ENCODE results near the gene SBK3. TPM values are rescaled to one million over a fixed set of nuclear protein-coding genes. Genes with fewer than 3 reads are reported as not detected.

Gene SBK3
- total RNA-seq, 1 donor from 2014 or later = 3.6 TPM

- H3K4me3 Mint-ChIP-seq (ENCODE audit: unreplicated experiment) = no peak overlapping the region
- peaks cover 5% of the 10 kb centered on the region for H3K36me3 Mint-ChIP-seq (ENCODE audit: low read depth, unreplicated experiment)
- no peaks in the 10 kb centered on the region for H3K4me1 Mint-ChIP-seq (ENCODE audit: unreplicated experiment)
- TF ChIP-seq, protein P1, sequence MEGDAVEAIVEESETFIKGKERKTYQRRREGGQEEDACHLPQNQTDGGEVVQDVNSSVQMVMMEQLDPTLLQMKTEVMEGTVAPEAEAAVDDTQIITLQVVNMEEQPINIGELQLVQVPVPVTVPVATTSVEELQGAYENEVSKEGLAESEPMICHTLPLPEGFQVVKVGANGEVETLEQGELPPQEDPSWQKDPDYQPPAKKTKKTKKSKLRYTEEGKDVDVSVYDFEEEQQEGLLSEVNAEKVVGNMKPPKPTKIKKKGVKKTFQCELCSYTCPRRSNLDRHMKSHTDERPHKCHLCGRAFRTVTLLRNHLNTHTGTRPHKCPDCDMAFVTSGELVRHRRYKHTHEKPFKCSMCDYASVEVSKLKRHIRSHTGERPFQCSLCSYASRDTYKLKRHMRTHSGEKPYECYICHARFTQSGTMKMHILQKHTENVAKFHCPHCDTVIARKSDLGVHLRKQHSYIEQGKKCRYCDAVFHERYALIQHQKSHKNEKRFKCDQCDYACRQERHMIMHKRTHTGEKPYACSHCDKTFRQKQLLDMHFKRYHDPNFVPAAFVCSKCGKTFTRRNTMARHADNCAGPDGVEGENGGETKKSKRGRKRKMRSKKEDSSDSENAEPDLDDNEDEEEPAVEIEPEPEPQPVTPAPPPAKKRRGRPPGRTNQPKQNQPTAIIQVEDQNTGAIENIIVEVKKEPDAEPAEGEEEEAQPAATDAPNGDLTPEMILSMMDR (IDR thresholded peaks at IDR 0.05; ENCODE audit: unreplicated experiment) = no peak
- H3K27me3 Mint-ChIP-seq (ENCODE audit: unreplicated experiment) = peaks cover 2% of the 10 kb centered on the region
- no peak for DNase-seq (ENCODE audit: low spot score)
- H3K9me3 Mint-ChIP-seq (ENCODE audit: unreplicated experiment) = no peaks in the 10 kb centered on the region
- no peak overlapping the region for H3K27ac Mint-ChIP-seq (ENCODE audit: unreplicated experiment)
These were observed 49.5 kb downstream of the SBK3 start for GRCh38 chr19:55495646-55496349.

GRCh38 chr19:55494172-55494761, 51.1 kb downstream of the SBK3 start:
- DNase-seq (ENCODE audit: low spot score) = no peak
- Mint-ChIP-seq H3K4me3 (ENCODE audit: unreplicated experiment) (no peak overlapping the region), H3K27ac (ENCODE audit: unreplicated experiment) (no peak overlapping the region), H3K4me1 (ENCODE audit: unreplicated experiment) (no peaks in the 10 kb centered on the region), H3K9me3 (ENCODE audit: unreplicated experiment) (no peaks in the 10 kb centered on the region), H3K27me3 (ENCODE audit: unreplicated experiment) (no peaks in the 10 kb centered on the region), H3K36me3 (ENCODE audit: low read depth, unreplicated experiment) (peaks cover 1% of the 10 kb centered on the region)
- TF ChIP-seq, protein P1 (IDR thresholded peaks at IDR 0.05; ENCODE audit: unreplicated experiment) = no peak

DNA sequence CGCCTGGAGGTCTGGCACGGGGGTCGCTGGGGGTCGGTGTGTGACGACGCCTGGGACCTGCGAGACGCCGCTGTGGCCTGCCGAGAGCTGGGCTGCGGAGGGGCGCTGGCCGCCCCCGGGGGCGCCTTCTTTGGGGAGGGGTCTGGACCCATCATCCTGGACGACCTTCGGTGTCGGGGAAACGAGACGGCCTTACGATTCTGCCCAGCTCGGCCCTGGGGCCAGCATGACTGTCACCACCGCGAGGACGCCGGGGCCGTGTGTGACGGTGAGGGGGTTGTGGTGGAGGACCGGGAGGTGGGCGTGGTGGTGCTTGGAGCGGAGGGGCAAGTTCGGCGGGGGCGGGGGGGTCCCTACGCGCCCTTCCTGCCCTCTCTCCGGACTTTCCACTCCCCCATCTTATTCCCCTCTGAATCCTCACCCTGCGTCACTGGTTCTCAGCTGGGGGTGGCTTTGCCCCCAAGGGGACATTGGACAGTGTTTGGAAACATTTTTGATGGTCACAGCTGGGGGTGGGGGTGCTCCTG, 51.6 kb downstream of the SBK3 start:
- TF ChIP-seq, protein P1 (IDR thresholded peaks at IDR 0.05; ENCODE audit: unreplicated experiment) = no peak
- H3K4me3 Mint-ChIP-seq (ENCODE audit: unreplicated experiment) = no peak overlapping the region
- no peaks in the 10 kb centered on the region for H3K27me3 Mint-ChIP-seq (ENCODE audit: unreplicated experiment)
- no peak for DNase-seq (ENCODE audit: low spot score)
- no peak overlapping the region for H3K27ac Mint-ChIP-seq (ENCODE audit: unreplicated experiment)
- H3K9me3 Mint-ChIP-seq (ENCODE audit: unreplicated experiment) = no peaks in the 10 kb centered on the region
- H3K4me1 Mint-ChIP-seq (ENCODE audit: unreplicated experiment) = no peaks in the 10 kb centered on the region
- H3K36me3 Mint-ChIP-seq (ENCODE audit: low read depth, unreplicated experiment) = no peaks in the 10 kb centered on the region

DNA sequence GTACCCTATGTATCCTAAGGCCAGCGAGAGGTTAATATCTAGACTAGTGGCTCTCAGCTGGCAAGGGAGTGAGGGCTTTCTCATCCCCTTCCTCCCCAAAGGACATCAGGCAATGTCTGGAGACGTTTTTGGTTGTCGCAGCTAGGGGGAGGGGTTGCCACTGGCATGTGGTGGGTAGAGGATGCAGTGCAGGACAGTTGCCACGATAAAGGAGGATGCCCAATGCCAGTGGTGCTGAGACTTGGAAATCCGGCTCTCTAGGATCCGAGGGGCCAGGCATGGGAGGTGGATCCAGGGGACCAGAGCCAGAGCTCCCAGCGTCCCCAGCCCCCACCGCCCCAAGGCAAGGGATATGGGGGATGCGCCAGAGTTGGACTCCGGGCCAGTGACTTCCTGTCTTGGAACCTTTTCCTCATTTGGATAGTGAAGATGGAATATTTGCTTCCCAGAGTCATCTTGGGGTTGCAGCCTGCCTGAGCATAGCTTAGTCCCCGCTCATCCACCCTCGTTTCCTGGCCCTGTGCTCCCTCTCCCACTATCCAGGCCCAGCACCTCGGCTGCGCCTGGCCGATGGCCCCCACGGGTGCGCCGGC, 52.2 kb downstream of the SBK3 start:
- H3K4me1 Mint-ChIP-seq (ENCODE audit: unreplicated experiment) = no peaks in the 10 kb centered on the region
- no peaks in the 10 kb centered on the region for H3K36me3 Mint-ChIP-seq (ENCODE audit: low read depth, unreplicated experiment)
- H3K27ac Mint-ChIP-seq (ENCODE audit: unreplicated experiment) = no peak overlapping the region
- no peaks in the 10 kb centered on the region for H3K9me3 Mint-ChIP-seq (ENCODE audit: unreplicated experiment)
- no peak for DNase-seq (ENCODE audit: low spot score)
- H3K4me3 Mint-ChIP-seq (ENCODE audit: unreplicated experiment) = no peak overlapping the region
- TF ChIP-seq, protein P1 (IDR thresholded peaks at IDR 0.05; ENCODE audit: unreplicated experiment) = no peak
- H3K27me3 Mint-ChIP-seq (ENCODE audit: unreplicated experiment) = peaks cover 2% of the 10 kb centered on the region
